ENCODE measurements around the gene KAZALD1.

- no peak for TF ChIP-seq EZH2 (IDR thresholded peaks at IDR 0.05)
- TF ChIP-seq POLR2AphosphoS5 (IDR thresholded peaks at IDR 0.05; ENCODE audit: borderline replicate concordance, low read depth, low read length), result no peak
- TF ChIP-seq FOXP2 (optimal IDR thresholded peaks at IDR 0.05; ENCODE audit: control extremely low read depth, extremely low read length, insufficient read depth), result no peak
Measured at GRCh38 chr10:101111547-101111946, 49.8 kb downstream of the KAZALD1 start.
